ENCODE measurements around the gene TTLL9. TPM values are rescaled to one million over a fixed set of nuclear protein-coding genes. Genes with fewer than 3 reads are reported as not detected.

Gene TTLL9
- polyA plus RNA-seq, 1 donor (not counting 4 experiments of a cell fraction or from before 2014, with no cell fraction given): not detected

- H3K27ac ChIP-seq (ENCODE audit: control insufficient read depth, insufficient read depth, low read length): no peak within 1 kb of the TSS
- H3K4me3 ChIP-seq (ENCODE audit: control insufficient read depth in 2 of 3, extremely low read depth in 1 of 3, insufficient read depth in 2 of 3, low read depth in 1 of 3, low read length in 3 of 3): no peak within 1 kb of the TSS
- no peak for DNase-seq (ENCODE audit: low read depth, low spot score)
Observed at GRCh38 chr20:31845300-31845863, 25.1 kb upstream of the TTLL9 start, which contains the start of gene FOXS1. TSS of gene FOXS1 (minus strand) at chr20:31845604. CDS start at chr20:31845542, 62 bp downstream.

GRCh38 chr20:31846793-31847138, 23.7 kb upstream of the TTLL9 start:
- Histone ChIP-seq H3K9ac (ENCODE audit: control insufficient read depth, extremely low read depth, insufficient read depth, low read length) (no peak overlapping the region), H3K9me3 (ENCODE audit: control insufficient read depth, low read depth, low read length) (no peaks in the 10 kb centered on the region), H2AFZ (ENCODE audit: control insufficient read depth, low read length) (no peak overlapping the region), H3K9me1 (ENCODE audit: control insufficient read depth, extremely low read depth, insufficient read depth, low read length) (no peaks in the 10 kb centered on the region), H3K27ac (ENCODE audit: control insufficient read depth, insufficient read depth, low read length) (no peak overlapping the region), H3K36me3 (ENCODE audit: control insufficient read depth in 2 of 2, extremely low read depth in 1 of 2, insufficient read depth in 2 of 2, low read length in 2 of 2) (no peaks in the 10 kb centered on the region), H3K4me3 (ENCODE audit: control insufficient read depth in 2 of 3, extremely low read depth in 1 of 3, insufficient read depth in 2 of 3, low read depth in 1 of 3, low read length in 3 of 3) (no peak overlapping the region), H3K79me2 (ENCODE audit: control insufficient read depth, insufficient read depth, low read length) (no peaks in the 10 kb centered on the region), H3K4me1 (ENCODE audit: control insufficient read depth, extremely low read depth, insufficient read depth, low read length) (no peaks in the 10 kb centered on the region), H3K4me2 (ENCODE audit: control insufficient read depth, extremely low read depth, insufficient read depth, low read depth, low read length) (no peak overlapping the region), H4K20me1 (ENCODE audit: control insufficient read depth, extremely low read depth, insufficient read depth, low read length) (peaks cover 3% of the 10 kb centered on the region), H3K27me3 (ENCODE audit: control insufficient read depth, extremely low read depth, insufficient read depth, low read length) (peaks cover 37% of the 10 kb centered on the region)
- FAIRE-seq (no peak), DNase-seq (ENCODE audit: low read depth, low spot score) (no peak)
- dilution Hi-C loops (cut with MboI; ENCODE audit: extremely low pct_ligation_motif_present, low sequenced_read_pairs): no loop called here
- TF ChIP-seq EZH2 (IDR thresholded peaks at IDR 0.05; ENCODE audit: low read length): no peak
- TF ChIP-seq, protein P1, sequence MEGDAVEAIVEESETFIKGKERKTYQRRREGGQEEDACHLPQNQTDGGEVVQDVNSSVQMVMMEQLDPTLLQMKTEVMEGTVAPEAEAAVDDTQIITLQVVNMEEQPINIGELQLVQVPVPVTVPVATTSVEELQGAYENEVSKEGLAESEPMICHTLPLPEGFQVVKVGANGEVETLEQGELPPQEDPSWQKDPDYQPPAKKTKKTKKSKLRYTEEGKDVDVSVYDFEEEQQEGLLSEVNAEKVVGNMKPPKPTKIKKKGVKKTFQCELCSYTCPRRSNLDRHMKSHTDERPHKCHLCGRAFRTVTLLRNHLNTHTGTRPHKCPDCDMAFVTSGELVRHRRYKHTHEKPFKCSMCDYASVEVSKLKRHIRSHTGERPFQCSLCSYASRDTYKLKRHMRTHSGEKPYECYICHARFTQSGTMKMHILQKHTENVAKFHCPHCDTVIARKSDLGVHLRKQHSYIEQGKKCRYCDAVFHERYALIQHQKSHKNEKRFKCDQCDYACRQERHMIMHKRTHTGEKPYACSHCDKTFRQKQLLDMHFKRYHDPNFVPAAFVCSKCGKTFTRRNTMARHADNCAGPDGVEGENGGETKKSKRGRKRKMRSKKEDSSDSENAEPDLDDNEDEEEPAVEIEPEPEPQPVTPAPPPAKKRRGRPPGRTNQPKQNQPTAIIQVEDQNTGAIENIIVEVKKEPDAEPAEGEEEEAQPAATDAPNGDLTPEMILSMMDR (optimal IDR thresholded peaks at IDR 0.05 in 1 of 3, IDR thresholded peaks at IDR 0.05 in 1 of 3, conservative IDR thresholded peaks at IDR 0.05 in 1 of 3; ENCODE audit: extremely low read depth in 1 of 3, insufficient read depth in 2 of 3, low read length in 3 of 3): no peak

More at GRCh38 chr20:31845300-31845863, 25.1 kb upstream of the TTLL9 start, which contains the start of gene FOXS1:
- Histone ChIP-seq H3K9me1 (ENCODE audit: control insufficient read depth, extremely low read depth, insufficient read depth, low read length) (no peaks in the 10 kb centered on the region), H3K9me3 (ENCODE audit: control insufficient read depth, low read depth, low read length) (no peaks in the 10 kb centered on the region), H3K4me1 (ENCODE audit: control insufficient read depth, extremely low read depth, insufficient read depth, low read length) (no peaks in the 10 kb centered on the region), H3K27me3 (ENCODE audit: control insufficient read depth, extremely low read depth, insufficient read depth, low read length) (peaks cover 37% of the 10 kb centered on the region), H3K9ac (ENCODE audit: control insufficient read depth, extremely low read depth, insufficient read depth, low read length) (no peak within 1 kb of the TSS), H3K4me2 (ENCODE audit: control insufficient read depth, extremely low read depth, insufficient read depth, low read depth, low read length) (no peak within 1 kb of the TSS), H2AFZ (ENCODE audit: control insufficient read depth, low read length) (no peak within 1 kb of the TSS), H3K36me3 (ENCODE audit: control insufficient read depth in 2 of 2, extremely low read depth in 1 of 2, insufficient read depth in 2 of 2, low read length in 2 of 2) (no peaks in the 10 kb centered on the region), H4K20me1 (ENCODE audit: control insufficient read depth, extremely low read depth, insufficient read depth, low read length) (peaks cover 3% of the 10 kb centered on the region), H3K79me2 (ENCODE audit: control insufficient read depth, insufficient read depth, low read length) (no peaks in the 10 kb centered on the region)
- FAIRE-seq: no peak
- dilution Hi-C loops (cut with MboI; ENCODE audit: extremely low pct_ligation_motif_present, low sequenced_read_pairs): no loop called here
- TF ChIP-seq EZH2 (IDR thresholded peaks at IDR 0.05; ENCODE audit: low read length): no peak
- TF ChIP-seq, protein P1 (optimal IDR thresholded peaks at IDR 0.05 in 1 of 3, IDR thresholded peaks at IDR 0.05 in 1 of 3, conservative IDR thresholded peaks at IDR 0.05 in 1 of 3; ENCODE audit: extremely low read depth in 1 of 3, insufficient read depth in 2 of 3, low read length in 3 of 3): no peak
